Small intestine (tissue), 7 donors: Measurements from ENCODE around the gene COPS9. TPM values are rescaled to one million over a fixed set of nuclear protein-coding genes. Genes with fewer than 3 reads are reported as not detected.
A peak's percentile ranks its signal among the peaks of the same experiment; 100 is the strongest.

Source experiments
- DNase-seq, 2 donors: peaks; one replicate each; pipeline versions ENCODE4 v3.0.0 to v3.0.0-alpha.2; 2013
- FAIRE-seq: peaks from 2 replicates; lab custom pipeline; 2012; peaks lifted over from hg19 to GRCh38; lab: Jason Lieb, UNC
- H3K27ac ChIP-seq, 3 donors: one replicate each; pipeline ENCODE4 v1.5.1; 2013; ENCODE audit warnings: low read length in 2 of 3, mild to moderate bottlenecking in 2 of 3, control low read depth in 1 of 3, inconsistent platforms in 1 of 3, low read depth in 1 of 3, moderate library complexity in 1 of 3
- H3K27me3 ChIP-seq, 3 donors: one replicate each; pipeline ENCODE4 v1.6.1; 2013; ENCODE audit warnings: low read length in 3 of 3, inconsistent platforms in 1 of 3; ENCODE audit not compliant: control insufficient read depth in 3 of 3, insufficient read depth in 3 of 3
- H3K36me3 ChIP-seq, 3 donors: one replicate each; pipeline ENCODE4 v1.6.1; 2013; ENCODE audit warnings: low read length in 3 of 3, inconsistent platforms in 1 of 3, low read depth in 1 of 3, mild to moderate bottlenecking in 1 of 3, moderate library complexity in 1 of 3; ENCODE audit not compliant: control insufficient read depth in 3 of 3, insufficient read depth in 2 of 3
- H3K4me1 ChIP-seq, 3 donors: one replicate each; pipeline ENCODE4 v1.6.1; 2013; ENCODE audit warnings: low read length in 2 of 3, inconsistent platforms in 1 of 3, low read depth in 1 of 3, mild to moderate bottlenecking in 1 of 3, moderate library complexity in 1 of 3; ENCODE audit not compliant: control insufficient read depth in 3 of 3, insufficient read depth in 2 of 3
- H3K4me3 ChIP-seq, 3 donors: one replicate each; pipeline ENCODE4 v1.5.1; 2013; ENCODE audit warnings: low read length in 3 of 3, control low read depth in 1 of 3, inconsistent platforms in 1 of 3, low read depth in 1 of 3, mild to moderate bottlenecking in 1 of 3, moderate library complexity in 1 of 3
- H3K9me3 ChIP-seq, 2 donors: one replicate each; pipeline ENCODE4 v1.6.1; 2013; ENCODE audit warnings: low read depth in 1 of 2, low read length in 1 of 2; ENCODE audit not compliant: control insufficient read depth in 2 of 2, insufficient read depth in 1 of 2
- WGBS, 3 donors: extraction: QIAGEN DNeasy Blood & Tissue Kit; methylation state at CpG; one replicate each; pipeline ENCODE4 v1.1.7; 2013; 5-methylcytosine and 5-hydroxymethylcytosine counted together
- polyA plus RNA-seq, 4 donors: library from polyadenylated mRNA; stranded (reverse) in 3 of 4; unstranded in 1 of 4; fragments of 200-250 nt in 3 of 4; fragments of 120-200 nt in 1 of 4; gene quantifications; one replicate each; pipeline versions ENCODE4 v1.2.1 to v1.2.3, GENCODE V29; 2013
- donor health status: healthy with polysubstance abuse.
- donor health status: control.
- donor health status: control.
- donor health status: Bipolar disorder and iron deficiency.
- donor health status: healthy.

The COPS9 gene
- polyA plus RNA-seq, 4 donors: 92.6 to 394 (median 320) TPM

- WGBS, 3 donors: 71 to 75% (median 75%) methylated on average over 8 of the region's 8 CpGs
Measured at GRCh38 chr2:240179941-240180666, 44.0 kb upstream of the COPS9 start.

GRCh38 chr2:240179186-240179815 lies 43.2 kb upstream of the COPS9 start:
- no peaks in the 10 kb centered on the region for H3K4me1 ChIP-seq
- 67 to 80% (median 73%) methylated on average over 11 of the region's 11 CpGs for WGBS, 3 donors
- peaks cover 0 to 3% (median 0%) of the 10 kb centered on the region in 3 donors for H3K27me3 ChIP-seq
- DNase-seq (no peak), FAIRE-seq (no peak)
- H3K9me3 ChIP-seq: no peaks in the 10 kb centered on the region
- H3K27ac ChIP-seq: no peak overlapping the region
- no peaks in the 10 kb centered on the region for H3K36me3 ChIP-seq
- no peak overlapping the region for H3K4me3 ChIP-seq

More at GRCh38 chr2:240179941-240180666, 44.0 kb upstream of the COPS9 start:
- Histone ChIP-seq H3K4me1 (no peaks in the 10 kb centered on the region), H3K27me3 (peaks cover 0 to 3% (median 0%) of the 10 kb centered on the region in 3 donors), H3K27ac (no peak overlapping the region), H3K36me3 (no peaks in the 10 kb centered on the region), H3K9me3 (no peaks in the 10 kb centered on the region), H3K4me3 (no peak overlapping the region)
- DNase-seq (no peak), FAIRE-seq (no peak)

GRCh38 chr2:240178564-240178963 lies 42.5 kb upstream of the COPS9 start:
- H3K4me3 ChIP-seq: no peak overlapping the region
- DNase-seq (no peak), FAIRE-seq (no peak)
- H3K27me3 ChIP-seq: peaks cover 0 to 3% (median 0%) of the 10 kb centered on the region in 3 donors
- H3K4me1 ChIP-seq: no peaks in the 10 kb centered on the region
- no peaks in the 10 kb centered on the region for H3K9me3 ChIP-seq
- H3K27ac ChIP-seq: no peak overlapping the region
- H3K36me3 ChIP-seq: no peaks in the 10 kb centered on the region
- WGBS, 3 donors: 60 to 81% (median 68%) methylated on average over 3 of the region's 3 CpGs

- DNase-seq: no peak
- H3K4me3 ChIP-seq: no peak overlapping the region
- no peaks in the 10 kb centered on the region for H3K36me3 ChIP-seq
- FAIRE-seq: no peak
- no peak overlapping the region for H3K27ac ChIP-seq
- H3K4me1 ChIP-seq: no peaks in the 10 kb centered on the region
- H3K9me3 ChIP-seq: no peaks in the 10 kb centered on the region
- peaks cover 0 to 3% (median 0%) of the 10 kb centered on the region in 3 donors for H3K27me3 ChIP-seq
- 70 to 80% (median 78%) methylated on average over 7 of the region's 7 CpGs for WGBS, 3 donors
Measured at GRCh38 chr2:240174496-240174895, 38.4 kb upstream of the COPS9 start.

- no peaks in the 10 kb centered on the region for H3K36me3 ChIP-seq
- 62 to 81% (median 70%) methylated on average over 13 of the region's 13 CpGs for WGBS, 3 donors
- H3K9me3 ChIP-seq: no peaks in the 10 kb centered on the region
- no peak overlapping the region for H3K27ac ChIP-seq
- H3K27me3 ChIP-seq: peaks cover 0 to 3% (median 0%) of the 10 kb centered on the region in 3 donors
- DNase-seq (no peak), FAIRE-seq (no peak)
- H3K4me1 ChIP-seq: no peaks in the 10 kb centered on the region
- H3K4me3 ChIP-seq: no peak overlapping the region
Measured at GRCh38 chr2:240172071-240172895, 36.2 kb upstream of the COPS9 start.

- H3K27ac ChIP-seq: no peak overlapping the region
- H3K36me3 ChIP-seq: no peaks in the 10 kb centered on the region
- H3K9me3 ChIP-seq: no peaks in the 10 kb centered on the region
- H3K4me3 ChIP-seq: no peak overlapping the region
- no peaks in the 10 kb centered on the region for H3K27me3 ChIP-seq
- FAIRE-seq (no peak), DNase-seq (no peak)
- whole genome bisulfite sequencing, 3 donors: 59 to 62% (median 62%) methylated on average over 3 of the region's 3 CpGs
- no peaks in the 10 kb centered on the region for H3K4me1 ChIP-seq
Measured at GRCh38 chr2:240170883-240171282, 34.8 kb upstream of the COPS9 start.

GRCh38 chr2:240170354-240170735 lies 34.2 kb upstream of the COPS9 start:
- Histone ChIP-seq H3K36me3 (no peaks in the 10 kb centered on the region), H3K27me3 (no peaks in the 10 kb centered on the region), H3K9me3 (no peaks in the 10 kb centered on the region), H3K4me3 (no peak overlapping the region), H3K27ac (no peak overlapping the region), H3K4me1 (no peaks in the 10 kb centered on the region)
- no peak for FAIRE-seq
- DNase-seq: peak in 1 of 2 donors; percentile 2
- 24 to 34% (median 33%) methylated on average over 6 of the region's 6 CpGs for WGBS, 3 donors
